ENCODE results near the gene PSME3.

PSME3 gene

GRCh38 chr17:42832934-42833766 lies at the start of gene PSME3:
PSME3 (plus strand) TSS chr17:42833397; CDS start chr17:42833632, 235 bp downstream.
- peak; percentile 73 for DNase-seq

- DNase-seq: no peak
Measured at GRCh38 chr17:42783791-42784138, 49.4 kb upstream of the PSME3 start.

GRCh38 chr17:42784409-42784808 lies 48.8 kb upstream of the PSME3 start:
- DNase-seq: no peak

GRCh38 chr17:42784811-42785592 lies 48.2 kb upstream of the PSME3 start:
- no peak for DNase-seq

GRCh38 chr17:42787266-42787665 lies 45.9 kb upstream of the PSME3 start:
- DNase-seq: no peak

- DNase-seq: no peak
Measured at GRCh38 chr17:42791948-42792347, 41.2 kb upstream of the PSME3 start.

GRCh38 chr17:42792545-42792944 lies 40.7 kb upstream of the PSME3 start:
- no peak for DNase-seq

- no peak for DNase-seq
Measured at GRCh38 chr17:42795061-42795460, 38.1 kb upstream of the PSME3 start.

GRCh38 chr17:42795465-42795864 lies 37.7 kb upstream of the PSME3 start:
- DNase-seq: no peak

GRCh38 chr17:42796066-42796758 lies 37.0 kb upstream of the PSME3 start:
- DNase-seq: no peak

GRCh38 chr17:42797067-42798007 lies 35.9 kb upstream of the PSME3 start:
- no peak for DNase-seq

GRCh38 chr17:42798011-42798382 lies 35.2 kb upstream of the PSME3 start:
- DNase-seq: no peak

GRCh38 chr17:42798383-42799380 lies 34.5 kb upstream of the PSME3 start, which contains the start of the genes CNTD1 and COA3:
CNTD1 (plus strand) TSS chr17:42798861; CDS start chr17:42799068, 207 bp downstream.
COA3 (minus strand) TSS chr17:42798704; CDS start chr17:42798681, 23 bp downstream.
- peak; percentile 46 for DNase-seq

- peak; percentile 29 for DNase-seq
Measured at GRCh38 chr17:42803074-42803883, 29.9 kb upstream of the PSME3 start.

- DNase-seq: no peak
Measured at GRCh38 chr17:42804918-42805367, 28.3 kb upstream of the PSME3 start.

- no peak for DNase-seq
Measured at GRCh38 chr17:42806249-42806648, 26.9 kb upstream of the PSME3 start.

GRCh38 chr17:42809250-42809649 lies 23.9 kb upstream of the PSME3 start:
- DNase-seq: no peak

GRCh38 chr17:42814633-42815399 lies 18.4 kb upstream of the PSME3 start:
- no peak for DNase-seq

GRCh38 chr17:42817866-42818265 lies 15.3 kb upstream of the PSME3 start:
- no peak for DNase-seq
